SU-DHL-6 (cell line): ENCODE measurements around the gene ZMYM4.

ENCODE experiments used
- EZH2phosphoT487 ChIP-seq: fragments of 200-600 bp; sonication (generic), shearing (Covaris generic); conservative IDR thresholded peaks from 2 replicates; pipeline ENCODE4 v1.6.1; 2018; ENCODE audit warnings: mild to moderate bottlenecking, antibody characterized with exemption, low read length, moderate library complexity, mixed read lengths
- TF ChIP-seq, protein P1 (sequence below): fragments of 200-600 bp; sonication (generic); IDR thresholded peaks from one replicate; pipeline ENCODE4 v1.5.1; 2017; ENCODE audit warnings: antibody characterized with exemption, mild to moderate bottlenecking, low read length, moderate library complexity; ENCODE audit not compliant: insufficient read depth, poor library complexity, severe bottlenecking

DNA sequence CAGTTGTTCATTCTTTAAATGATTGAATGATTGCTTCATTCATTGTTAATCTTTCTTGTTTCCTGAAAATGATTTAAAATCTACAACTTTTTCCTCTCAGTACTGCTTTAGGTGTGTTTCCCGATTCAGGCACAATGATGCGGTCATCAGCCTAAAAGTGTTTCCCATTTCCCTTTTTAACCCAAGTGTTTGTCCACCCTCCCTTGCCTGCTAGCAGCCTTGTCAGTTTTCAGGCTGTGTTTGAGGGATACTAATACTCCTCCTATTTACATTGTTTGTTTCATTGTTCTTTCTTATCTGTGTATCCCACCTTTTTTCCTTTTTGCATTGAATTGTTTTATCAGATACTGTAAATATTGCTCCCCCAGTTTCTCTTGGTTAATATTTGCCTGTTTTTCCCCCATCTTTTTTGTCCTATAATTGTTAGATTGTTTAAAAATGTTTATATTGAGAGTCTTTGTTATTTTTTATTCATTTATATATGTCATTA, 157.6 kb downstream of the ZMYM4 start:
- TF ChIP-seq, protein P1, sequence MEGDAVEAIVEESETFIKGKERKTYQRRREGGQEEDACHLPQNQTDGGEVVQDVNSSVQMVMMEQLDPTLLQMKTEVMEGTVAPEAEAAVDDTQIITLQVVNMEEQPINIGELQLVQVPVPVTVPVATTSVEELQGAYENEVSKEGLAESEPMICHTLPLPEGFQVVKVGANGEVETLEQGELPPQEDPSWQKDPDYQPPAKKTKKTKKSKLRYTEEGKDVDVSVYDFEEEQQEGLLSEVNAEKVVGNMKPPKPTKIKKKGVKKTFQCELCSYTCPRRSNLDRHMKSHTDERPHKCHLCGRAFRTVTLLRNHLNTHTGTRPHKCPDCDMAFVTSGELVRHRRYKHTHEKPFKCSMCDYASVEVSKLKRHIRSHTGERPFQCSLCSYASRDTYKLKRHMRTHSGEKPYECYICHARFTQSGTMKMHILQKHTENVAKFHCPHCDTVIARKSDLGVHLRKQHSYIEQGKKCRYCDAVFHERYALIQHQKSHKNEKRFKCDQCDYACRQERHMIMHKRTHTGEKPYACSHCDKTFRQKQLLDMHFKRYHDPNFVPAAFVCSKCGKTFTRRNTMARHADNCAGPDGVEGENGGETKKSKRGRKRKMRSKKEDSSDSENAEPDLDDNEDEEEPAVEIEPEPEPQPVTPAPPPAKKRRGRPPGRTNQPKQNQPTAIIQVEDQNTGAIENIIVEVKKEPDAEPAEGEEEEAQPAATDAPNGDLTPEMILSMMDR, result no peak
- no peak for TF ChIP-seq EZH2phosphoT487
